Measurements from ENCODE around the gene PKP2.
"Not testable (repeated sequence)": the region's sequence is repeated elsewhere in the genome, so short reads cannot be mapped to it uniquely, and the experiment has no call there.

PKP2 gene

GRCh38 chr12:32884962-32885361 lies 11.6 kb downstream of the PKP2 start:
- H3K27ac ChIP-seq (ENCODE audit: low read length), result no peak overlapping the region
- H3K27me3 ChIP-seq (ENCODE audit: low read depth, low read length), result peaks cover 24% of the 10 kb centered on the region
- H3K36me3 ChIP-seq (replicated peaks; ENCODE audit: low read depth, low read length), result no peaks in the 10 kb centered on the region
- H3K9ac ChIP-seq (ENCODE audit: low read length), result no peak overlapping the region
- H3K79me2 ChIP-seq (ENCODE audit: low read length), result no peaks in the 10 kb centered on the region
- H3K4me1 ChIP-seq (ENCODE audit: low read length), result no peaks in the 10 kb centered on the region
- no peak overlapping the region for H2AFZ ChIP-seq (ENCODE audit: low read depth, low read length)
- no peak overlapping the region for H3K4me2 ChIP-seq (ENCODE audit: low read length)
- no peak for TF ChIP-seq EZH2phosphoT487 (IDR thresholded peaks at IDR 0.05; ENCODE audit: low read depth)
- TF ChIP-seq CTCF (IDR thresholded peaks at IDR 0.05; ENCODE audit: low read depth, low read length), result no peak
- no peaks in the 10 kb centered on the region for H4K20me1 ChIP-seq (ENCODE audit: insufficient read depth, low read length)
- no peaks in the 10 kb centered on the region for H3K9me3 ChIP-seq (ENCODE audit: insufficient read depth, low read length)
- no peak overlapping the region for H3K4me3 ChIP-seq (ENCODE audit: low read length)

DNA sequence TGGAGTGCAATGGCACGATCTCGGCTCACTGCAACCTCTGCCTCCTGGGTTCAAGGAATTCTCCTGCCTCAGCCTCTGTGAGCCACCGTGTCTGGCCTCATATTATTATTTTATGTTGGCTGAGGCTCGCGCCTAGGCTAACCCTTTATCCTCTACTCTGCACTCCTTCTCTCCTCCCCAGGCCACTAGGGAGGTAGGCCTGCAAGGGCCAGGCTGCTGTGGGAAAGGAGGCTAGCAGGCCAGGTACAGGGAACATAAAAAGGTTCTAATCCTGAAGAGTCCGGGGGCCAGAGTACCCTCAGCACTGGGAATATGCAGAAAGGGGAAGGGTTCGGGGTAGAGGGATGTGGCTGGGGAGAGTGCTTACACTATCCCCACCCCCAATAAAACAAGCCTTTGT lies 14.9 kb downstream of the PKP2 start:
- H3K4me2 ChIP-seq (ENCODE audit: low read length), result no peak overlapping the region
- TF ChIP-seq EZH2phosphoT487 (IDR thresholded peaks at IDR 0.05; ENCODE audit: low read depth) (no peak), CTCF (IDR thresholded peaks at IDR 0.05; ENCODE audit: low read depth, low read length) (no peak)

GRCh38 chr12:32881107-32881506 lies 15.5 kb downstream of the PKP2 start:
- Histone ChIP-seq H3K9ac (ENCODE audit: low read length) (no peak overlapping the region), H4K20me1 (ENCODE audit: insufficient read depth, low read length) (no peaks in the 10 kb centered on the region), H3K27me3 (ENCODE audit: low read depth, low read length) (peaks cover 29% of the 10 kb centered on the region), H3K27ac (ENCODE audit: low read length) (no peak overlapping the region), H3K4me1 (ENCODE audit: low read length) (no peaks in the 10 kb centered on the region), H3K79me2 (ENCODE audit: low read length) (no peaks in the 10 kb centered on the region), H3K36me3 (replicated peaks; ENCODE audit: low read depth, low read length) (no peaks in the 10 kb centered on the region), H3K4me3 (ENCODE audit: low read length) (no peak overlapping the region), H3K4me2 (ENCODE audit: low read length) (no peak overlapping the region), H3K9me3 (ENCODE audit: insufficient read depth, low read length) (no peaks in the 10 kb centered on the region), H2AFZ (ENCODE audit: low read depth, low read length) (no peak overlapping the region)
- no peak for TF ChIP-seq EZH2phosphoT487 (IDR thresholded peaks at IDR 0.05; ENCODE audit: low read depth)
- TF ChIP-seq CTCF (IDR thresholded peaks at IDR 0.05; ENCODE audit: low read depth, low read length), result no peak

More for the DNA sequence above, 14.9 kb downstream of the PKP2 start:
- Histone ChIP-seq H3K79me2 (ENCODE audit: low read length) (no peaks in the 10 kb centered on the region), H3K9me3 (ENCODE audit: insufficient read depth, low read length) (no peaks in the 10 kb centered on the region), H2AFZ (ENCODE audit: low read depth, low read length) (no peak overlapping the region), H3K4me3 (ENCODE audit: low read length) (no peak overlapping the region), H3K4me1 (ENCODE audit: low read length) (no peaks in the 10 kb centered on the region), H3K27ac (ENCODE audit: low read length) (no peak overlapping the region), H3K27me3 (ENCODE audit: low read depth, low read length) (peaks cover 30% of the 10 kb centered on the region), H3K36me3 (replicated peaks; ENCODE audit: low read depth, low read length) (no peaks in the 10 kb centered on the region), H3K9ac (ENCODE audit: low read length) (no peak overlapping the region), H4K20me1 (ENCODE audit: insufficient read depth, low read length) (no peaks in the 10 kb centered on the region)

DNA sequence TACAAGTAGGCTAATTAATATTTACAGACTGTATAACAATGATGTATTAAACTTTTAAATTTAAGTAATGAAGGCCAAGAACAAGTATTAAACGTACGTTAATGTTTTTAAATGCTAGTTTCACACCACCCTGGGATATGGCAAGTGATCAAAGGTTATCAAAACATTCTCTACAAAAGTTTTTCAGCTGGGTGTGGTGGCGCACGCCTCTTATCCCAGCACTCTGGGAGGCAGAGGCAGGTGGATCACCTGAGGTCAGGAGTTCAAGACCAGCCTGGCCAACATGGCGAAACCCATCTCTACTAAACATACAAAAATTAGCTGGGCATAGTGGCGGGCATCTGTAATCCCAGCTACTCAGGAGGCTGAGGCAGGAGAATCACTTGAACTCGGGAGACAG lies 17.5 kb downstream of the PKP2 start:
- not testable (repeated sequence) for H3K4me2 ChIP-seq (ENCODE audit: low read length); H4K20me1 ChIP-seq (ENCODE audit: insufficient read depth, low read length); H3K9ac ChIP-seq (ENCODE audit: low read length); H3K79me2 ChIP-seq (ENCODE audit: low read length); H3K36me3 ChIP-seq (replicated peaks; ENCODE audit: low read depth, low read length); H3K27ac ChIP-seq (ENCODE audit: low read length); H2AFZ ChIP-seq (ENCODE audit: low read depth, low read length); H3K4me3 ChIP-seq (ENCODE audit: low read length); H3K4me1 ChIP-seq (ENCODE audit: low read length); H3K9me3 ChIP-seq (ENCODE audit: insufficient read depth, low read length)
- peaks cover 32% of the 10 kb centered on the region for H3K27me3 ChIP-seq (ENCODE audit: low read depth, low read length)

Measured in OCI-LY3 (cell line).